ENCODE measurements around the gene SH2D4B. TPM values are rescaled to one million over a fixed set of nuclear protein-coding genes. Genes with fewer than 3 reads are reported as not detected.
A peak's percentile ranks its signal among the peaks of the same experiment; 100 is the strongest.

Gene SH2D4B
- total RNA-seq, 2 experiments from 2014 or later: 0.16 to 0.31 TPM

- no peak for DNase-seq
- Histone ChIP-seq H3K27ac (ENCODE audit: low read depth in 1 of 2, low read length in 2 of 2) (no peak overlapping the region), H3K36me3 (ENCODE audit: insufficient read depth, low read length) (no peaks in the 10 kb centered on the region), H3K27me3 (ENCODE audit: control insufficient read depth in 1 of 2, insufficient read depth in 2 of 2, low read length in 2 of 2) (no peaks in the 10 kb centered on the region), H3K4me3 (ENCODE audit: low read length) (no peak overlapping the region), H3K4me1 (ENCODE audit: insufficient read depth, low read length) (no peaks in the 10 kb centered on the region), H3K9me3 (ENCODE audit: control insufficient read depth in 1 of 2, insufficient read depth in 1 of 2, low read length in 2 of 2) (no peaks in the 10 kb centered on the region)
- Mint-ChIP-seq H3K27me3 (no peaks in the 10 kb centered on the region), H3K4me1 (ENCODE audit: low read depth) (no peaks in the 10 kb centered on the region), H3K36me3 (ENCODE audit: low read depth) (no peaks in the 10 kb centered on the region), H3K4me3 (no peak overlapping the region), H3K9me3 (no peaks in the 10 kb centered on the region), H3K27ac (no peak overlapping the region)
- CTCF ChIA-PET: no interaction called here
- intact Hi-C loops (cut with DNase I, micrococcal nuclease): no loop called here
- POLR2A ChIA-PET: no interaction called here
- ATAC-seq (ENCODE audit: poor library complexity): no peak
- no peak for TF ChIP-seq CTCF (IDR thresholded peaks at IDR 0.05)
These were observed 53.0 kb downstream of the SH2D4B start for GRCh38 chr10:80590585-80591125.

DNA sequence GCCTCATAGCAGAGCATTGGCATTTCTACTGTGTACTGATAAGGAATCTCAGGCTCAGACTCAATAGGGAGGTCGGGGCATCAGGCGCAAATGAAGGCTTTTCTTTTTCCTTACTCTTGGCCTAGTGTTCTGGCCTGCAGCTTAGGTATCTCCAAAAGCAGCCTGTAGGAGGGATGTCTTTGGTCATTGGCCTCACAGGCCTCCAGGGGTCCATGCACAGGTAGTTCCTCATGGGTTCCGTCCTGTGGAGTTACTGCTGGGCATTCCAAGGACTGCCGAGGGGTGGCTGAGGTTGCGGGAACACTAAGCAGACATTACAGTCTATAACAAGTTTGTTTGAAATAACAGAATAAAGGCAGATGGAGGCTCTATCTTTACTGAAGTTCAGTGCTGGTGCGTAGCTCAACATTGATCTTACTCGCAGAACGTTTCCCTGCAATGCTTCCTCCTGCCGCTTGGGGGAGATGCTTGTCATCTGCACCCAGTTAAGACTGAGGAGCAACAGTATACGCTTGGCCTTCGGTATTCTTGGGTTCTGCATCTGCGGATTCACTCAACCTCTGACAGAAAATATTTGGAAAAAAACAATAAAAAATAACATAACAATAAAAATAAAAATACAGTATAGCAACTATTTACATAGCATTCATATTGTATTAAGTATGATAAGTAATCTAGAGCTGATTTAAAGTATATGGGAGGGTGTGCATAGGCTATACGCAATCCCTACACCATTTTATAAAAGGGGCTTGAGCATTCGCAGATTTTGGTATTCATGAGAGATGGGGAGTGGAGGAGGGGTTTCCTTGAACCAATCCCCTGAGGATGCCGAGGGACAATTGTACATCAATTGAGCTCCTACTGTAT lies 58.9 kb downstream of the SH2D4B start:
- H3K9me3 Mint-ChIP-seq: no peaks in the 10 kb centered on the region
- ChIA-PET POLR2A (no interaction called here), CTCF (interaction anchor here (0.6 to 1.3 kb wide), 6 partner anchors 13 to 1509 kb away, joined by 3 to 4 read pairs (median 3); no protein-coding TSS in a partner anchor)
- H3K9me3 ChIP-seq (ENCODE audit: control insufficient read depth in 1 of 2, insufficient read depth in 1 of 2, low read length in 2 of 2): no peaks in the 10 kb centered on the region
- H3K4me1 Mint-ChIP-seq (ENCODE audit: low read depth): no peaks in the 10 kb centered on the region
- TF ChIP-seq CTCF (IDR thresholded peaks at IDR 0.05): peak; percentile 80
- ATAC-seq (ENCODE audit: poor library complexity): peak; percentile 52
- H3K27me3 Mint-ChIP-seq: no peaks in the 10 kb centered on the region
- intact Hi-C loops (cut with DNase I, micrococcal nuclease): no loop called here
- no peak overlapping the region for H3K27ac ChIP-seq (ENCODE audit: low read depth in 1 of 2, low read length in 2 of 2)
- no peak overlapping the region for H3K4me3 Mint-ChIP-seq
- H3K27ac Mint-ChIP-seq: no peak overlapping the region
- H3K4me3 ChIP-seq (ENCODE audit: low read length): no peak overlapping the region
- no peaks in the 10 kb centered on the region for H3K36me3 ChIP-seq (ENCODE audit: insufficient read depth, low read length)
- no peaks in the 10 kb centered on the region for H3K27me3 ChIP-seq (ENCODE audit: control insufficient read depth in 1 of 2, insufficient read depth in 2 of 2, low read length in 2 of 2)
- H3K36me3 Mint-ChIP-seq (ENCODE audit: low read depth): no peaks in the 10 kb centered on the region
- peak in 11 of 14 experiments; percentile 4 to 73 (median 22) for DNase-seq
- no peaks in the 10 kb centered on the region for H3K4me1 ChIP-seq (ENCODE audit: insufficient read depth, low read length)

GRCh38 chr10:80598084-80598798 lies 60.5 kb downstream of the SH2D4B start:
- POLR2A ChIA-PET: no interaction called here
- Histone ChIP-seq H3K4me3 (ENCODE audit: low read length) (no peak overlapping the region), H3K36me3 (ENCODE audit: insufficient read depth, low read length) (no peaks in the 10 kb centered on the region), H3K27me3 (ENCODE audit: control insufficient read depth in 1 of 2, insufficient read depth in 2 of 2, low read length in 2 of 2) (no peaks in the 10 kb centered on the region), H3K4me1 (ENCODE audit: insufficient read depth, low read length) (no peaks in the 10 kb centered on the region), H3K27ac (ENCODE audit: low read depth in 1 of 2, low read length in 2 of 2) (no peak overlapping the region), H3K9me3 (ENCODE audit: control insufficient read depth in 1 of 2, insufficient read depth in 1 of 2, low read length in 2 of 2) (no peaks in the 10 kb centered on the region)
- intact Hi-C loops (cut with DNase I, micrococcal nuclease): no loop called here
- ATAC-seq (ENCODE audit: poor library complexity) (no peak), DNase-seq (peak in 1 of 14 experiments; percentile 13)
- Mint-ChIP-seq H3K4me1 (ENCODE audit: low read depth) (no peaks in the 10 kb centered on the region), H3K4me3 (no peak overlapping the region), H3K27ac (no peak overlapping the region), H3K27me3 (no peaks in the 10 kb centered on the region), H3K9me3 (no peaks in the 10 kb centered on the region), H3K36me3 (ENCODE audit: low read depth) (no peaks in the 10 kb centered on the region)
- CTCF ChIA-PET: no interaction called here
- no peak for TF ChIP-seq CTCF (IDR thresholded peaks at IDR 0.05)
